NCI-H146 (cell line): ENCODE data around the gene UBL7.
"Not testable (repeated sequence)": the region's sequence is repeated elsewhere in the genome, so short reads cannot be mapped to it uniquely, and the experiment has no call there.

ENCODE experiments used
- DNase-seq: peaks from one replicate; lab custom pipeline; 2025; lab: John Stamatoyannopoulos, UW

The UBL7 gene

GRCh38 chr15:74463634-74464033, 2.7 kb upstream of the UBL7 start:
- DNase-seq: no peak

- DNase-seq: no peak
Measured at GRCh38 chr15:74461847-74462511, 1.0 kb upstream of the UBL7 start.

- no peak for DNase-seq
Measured at GRCh38 chr15:74460298-74460697, 662 bp downstream of the UBL7 start.

GRCh38 chr15:74459798-74460197, 1.2 kb downstream of the UBL7 start:
- not testable (repeated sequence) for DNase-seq

- no peak for DNase-seq
Measured at GRCh38 chr15:74458473-74458872, 2.5 kb downstream of the UBL7 start.

- not testable (repeated sequence) for DNase-seq
Measured at GRCh38 chr15:74457036-74457435, 3.9 kb downstream of the UBL7 start.

GRCh38 chr15:74454764-74455500, 6.0 kb downstream of the UBL7 start:
- no peak for DNase-seq

- no peak for DNase-seq
Measured at GRCh38 chr15:74453925-74454763, 6.8 kb downstream of the UBL7 start.

- DNase-seq: no peak
Measured at GRCh38 chr15:74451861-74452835, 8.8 kb downstream of the UBL7 start.

- DNase-seq: no peak
Measured at GRCh38 chr15:74451322-74451721, 9.6 kb downstream of the UBL7 start.

GRCh38 chr15:74449643-74450205, 11.2 kb downstream of the UBL7 start:
- no peak for DNase-seq

GRCh38 chr15:74449095-74449494, 11.9 kb downstream of the UBL7 start:
- DNase-seq: no peak

- DNase-seq: no peak
Measured at GRCh38 chr15:74445816-74446763, 14.9 kb downstream of the UBL7 start.

- no peak for DNase-seq
Measured at GRCh38 chr15:74444106-74445062, 16.6 kb downstream of the UBL7 start.

- DNase-seq: no peak
Measured at GRCh38 chr15:74443100-74443909, 17.7 kb downstream of the UBL7 start.

GRCh38 chr15:74442604-74443003, 18.4 kb downstream of the UBL7 start:
- no peak for DNase-seq

GRCh38 chr15:74442063-74442462, 18.9 kb downstream of the UBL7 start:
- DNase-seq: no peak
